Endothelial cell of umbilical vein (primary cell): ENCODE results near the gene CREM. TPM values are rescaled to one million over a fixed set of nuclear protein-coding genes. Genes with fewer than 3 reads are reported as not detected.

Source experiments
- BruUV-seq: library from RNA; stranded (reverse); fragments of 400-500 nt; replicated peaks from 2 replicates; lab custom pipeline; 2021; lab: Mats Ljungman, UMichigan
- CTCF ChIA-PET: fragments of 300-600, 350-600 bp; sonication (Branson Sonifier 250); formaldehyde crosslinking; loops from one replicate; lab custom pipeline; 2021; ENCODE audit warnings: antibody characterized with exemption, inconsistent platforms; lab: Charles Lee
- POLR2A ChIA-PET: fragments of 300-600, 350-600 bp; sonication (Branson Sonifier 250); formaldehyde crosslinking; loops from one replicate; lab custom pipeline; 2021; ENCODE audit warnings: antibody characterized with exemption, inconsistent platforms; lab: Charles Lee
- DNase-seq: peaks from one replicate; pipeline ENCODE4 v3.0.0-alpha.2; 2011; ENCODE audit warnings: low read depth, low spot score
- FAIRE-seq: peaks from 2 replicates; lab custom pipeline; 2011; peaks lifted over from hg19 to GRCh38; lab: Jason Lieb, UNC
- H2AFZ ChIP-seq: 2 replicates; pipeline ENCODE4 v1.6.0; 2012; ENCODE audit warnings: low read depth, low read length, control low read depth, inconsistent platforms
- H3K27ac ChIP-seq: 2 replicates; pipeline ENCODE4 v1.5.1; 2011; ENCODE audit warnings: low read depth, mild to moderate bottlenecking, control low read depth, low read length, moderate library complexity; ENCODE audit not compliant: insufficient read depth
- H3K27me3 ChIP-seq, 2 experiments: 2 replicates each; pipeline versions ENCODE4 v1.6.0 to v1.6.1; 2011; ENCODE audit warnings: low read length in 2 of 2, mixed read lengths in 1 of 2; ENCODE audit not compliant: control insufficient read depth in 2 of 2, insufficient read depth in 2 of 2
- H3K36me3 ChIP-seq, 2 experiments: 2 replicates in 1 of 2; 3 replicates in 1 of 2; pipeline ENCODE4 v1.5.1; 2011; ENCODE audit warnings: low read length in 2 of 2, mild to moderate bottlenecking in 1 of 2, moderate library complexity in 1 of 2; ENCODE audit not compliant: control insufficient read depth in 2 of 2, insufficient read depth in 2 of 2; ENCODE audit errors: extremely low read depth in 1 of 2
- H3K4me1 ChIP-seq: 3 replicates; pipeline ENCODE4 v1.5.1; 2011; ENCODE audit warnings: mild to moderate bottlenecking, low read length; ENCODE audit not compliant: control insufficient read depth, insufficient read depth; ENCODE audit errors: extremely low read depth
- H3K4me2 ChIP-seq: 2 replicates; pipeline ENCODE4 v1.6.1; 2011; ENCODE audit warnings: low read length, control low read depth, mixed read lengths; ENCODE audit not compliant: insufficient read depth
- H3K4me3 ChIP-seq, 3 experiments: fragments of 200-600 bp in 1 of 3; sonication (generic), shearing (Covaris generic) in 1 of 3; replicated peaks in 1 of 3; 2 replicates each; pipeline ENCODE4 v1.5.1; 2011 to 2016; ENCODE audit warnings: control low read depth in 3 of 3, low read length in 3 of 3, mild to moderate bottlenecking in 2 of 3, inconsistent platforms in 1 of 3, low read depth in 1 of 3, moderate library complexity in 1 of 3; ENCODE audit not compliant: insufficient read depth in 1 of 3
- H3K79me2 ChIP-seq: 2 replicates; pipeline ENCODE4 v1.6.0; 2012; ENCODE audit warnings: low read length, inconsistent platforms; ENCODE audit not compliant: control insufficient read depth, insufficient read depth
- H3K9ac ChIP-seq: replicated peaks from 2 replicates; pipeline ENCODE3; 2011; ENCODE audit warnings: low read length, control low read depth; ENCODE audit not compliant: insufficient read depth; ENCODE audit errors: extremely low read depth
- H3K9me1 ChIP-seq: replicated peaks from 3 replicates; pipeline ENCODE4 v1.6.0; 2011; ENCODE audit warnings: mild to moderate bottlenecking, low read length; ENCODE audit not compliant: control insufficient read depth, insufficient read depth; ENCODE audit errors: extremely low read depth
- H3K9me3 ChIP-seq: replicated peaks from 2 replicates; pipeline ENCODE4 v1.5.1; 2012; ENCODE audit warnings: low read length, inconsistent platforms; ENCODE audit not compliant: control insufficient read depth, insufficient read depth
- H4K20me1 ChIP-seq: replicated peaks from 2 replicates; pipeline ENCODE3; 2011; ENCODE audit warnings: mild to moderate bottlenecking, low read length; ENCODE audit not compliant: control insufficient read depth, insufficient read depth; ENCODE audit errors: extremely low read depth
- CTCF ChIP-seq, 2 donors: IDR thresholded peaks; 1 replicate in 1 of 2; 2 replicates in 1 of 2; pipeline ENCODE4 v1.5.1; 2011; ENCODE audit warnings: low read length in 2 of 2, mild to moderate bottlenecking in 2 of 2, moderate library complexity in 2 of 2, control low read depth in 1 of 2, inconsistent platforms in 1 of 2, low read depth in 1 of 2; ENCODE audit not compliant: insufficient read depth in 1 of 2; ENCODE audit errors: extremely low read depth in 1 of 2
- EZH2 ChIP-seq: IDR thresholded peaks from 2 replicates; pipeline ENCODE4 v1.6.1; 2012; ENCODE audit warnings: borderline replicate concordance, low read depth, mild to moderate bottlenecking, moderate library complexity, low read length, inconsistent platforms; ENCODE audit not compliant: severe bottlenecking
- FOS ChIP-seq: IDR thresholded peaks from 2 replicates; pipeline ENCODE4 v1.6.1; 2011; ENCODE audit warnings: mild to moderate bottlenecking, low read length, moderate library complexity, borderline replicate concordance; ENCODE audit not compliant: insufficient read depth
- GATA2 ChIP-seq: IDR thresholded peaks from 2 replicates; pipeline ENCODE4 v1.7.0; 2011; ENCODE audit warnings: low read depth, mild to moderate bottlenecking, moderate library complexity, mixed read lengths, low read length; ENCODE audit not compliant: insufficient read length, insufficient read depth
- JUN ChIP-seq: IDR thresholded peaks from 2 replicates; pipeline ENCODE4 v1.6.1; 2011; ENCODE audit warnings: borderline replicate concordance, low read depth; ENCODE audit not compliant: insufficient read length, insufficient read depth
- MAX ChIP-seq: IDR thresholded peaks from 2 replicates; pipeline ENCODE4 v1.6.1; 2011; ENCODE audit not compliant: insufficient read depth, insufficient read length
- MYC ChIP-seq: IDR thresholded peaks from one replicate; pipeline ENCODE4 v1.6.1; 2011; ENCODE audit warnings: mild to moderate bottlenecking, low read depth, low read length
- POLR2A ChIP-seq: IDR thresholded peaks from 2 replicates; pipeline ENCODE4 v1.6.1; 2012; ENCODE audit warnings: low read depth, mild to moderate bottlenecking, control low read depth, low read length
- POLR2AphosphoS5 ChIP-seq: IDR thresholded peaks from 2 replicates; pipeline ENCODE4 v1.6.1; 2012; ENCODE audit warnings: low read depth, mild to moderate bottlenecking, control low read depth, low read length, moderate library complexity; ENCODE audit not compliant: insufficient read depth
- dilution Hi-C: fragments of 300-500 bp; cut with MboI; formaldehyde crosslinking; loops from one replicate; pipeline ENCODE4 v1.15.0; 2019; ENCODE audit warnings: low sequenced_read_pairs; ENCODE audit not compliant: extremely low pct_ligation_motif_present
- intact Hi-C: fragments of 100-400 bp; cut with micrococcal nuclease; formaldehyde crosslinking; loops from one replicate; pipeline ENCODE4 v1.10.0; 2022
- polyA plus RNA-seq, 4 experiments: library from polyadenylated mRNA; depleted of rRNA in 3 of 4; stranded (reverse) in 3 of 4; unstranded in 1 of 4; fragments of >200 nt; gene quantifications; 2 replicates each; pipeline versions ENCODE4 v1.2.1 to v1.2.3, GENCODE V29; 2011 to 2012; ENCODE audit warnings: missing spikeins in 1 of 4
- total RNA-seq: library from RNA; stranded (reverse); gene quantifications from 2 replicates; pipeline ENCODE4 v1.2.3, GENCODE V29; 2021

The CREM gene
- total and polyA plus RNA-seq, 2 donors (not counting 3 experiments of a cell fraction or from before 2014, with no cell fraction given) = 35.5 to 39.8 TPM

GRCh38 chr10:35224045-35224740, 97.5 kb downstream of the CREM start:
- intact Hi-C loops (no loop called here), dilution Hi-C loops (loop anchor here (25.0 kb wide), 1 partner anchor 112 kb away; no protein-coding TSS in a partner anchor)
- Histone ChIP-seq H3K9me3 (no peaks in the 10 kb centered on the region), H3K9me1 (no peaks in the 10 kb centered on the region), H3K36me3 (no peaks in the 10 kb centered on the region), H3K4me1 (peaks cover 18% of the 10 kb centered on the region), H3K27ac (no peak overlapping the region), H3K9ac (no peak overlapping the region), H2AFZ (no peak overlapping the region), H3K4me2 (no peak overlapping the region), H4K20me1 (no peaks in the 10 kb centered on the region), H3K27me3 (no peaks in the 10 kb centered on the region), H3K79me2 (no peaks in the 10 kb centered on the region), H3K4me3 (no peak overlapping the region)
- no TSS peak for BruUV-seq
- TF ChIP-seq CTCF (IDR thresholded peaks at IDR 0.05; ENCODE audit: extremely low read depth in 1 of 2, insufficient read depth in 1 of 2, low read depth in 1 of 2, low read length in 2 of 2) (no peak), MYC (no peak), FOS (no peak), POLR2AphosphoS5 (no peak), EZH2 (no peak), JUN (no peak), MAX (no peak), POLR2A (no peak), GATA2 (no peak)
- FAIRE-seq (no peak), DNase-seq (no peak)
- CTCF ChIA-PET = interaction anchor here (0.8 to 2.6 kb wide), 5 partner anchors 7 to 230 kb away, joined by 3 to 17 read pairs (median 4); no protein-coding TSS in a partner anchor
- POLR2A ChIA-PET = interaction anchor here (1.8 kb wide), 1 partner anchor 97 kb away, joined by 4 read pairs; the partner anchor contains the start of gene CREM
